ENCODE results near the gene PRM2.

PRM2 gene

GRCh38 chr16:11289202-11289601 lies 12.9 kb upstream of the PRM2 start:
- FAIRE-seq = no peak

- no peak for FAIRE-seq
Measured at GRCh38 chr16:11285842-11286241, 9.6 kb upstream of the PRM2 start.

GRCh38 chr16:11283820-11284248 lies 7.6 kb upstream of the PRM2 start:
- no peak for FAIRE-seq

GRCh38 chr16:11280616-11281522 lies 4.6 kb upstream of the PRM2 start, which contains the start of gene PRM1:
Gene PRM1 (minus strand): TSS chr16:11281330. CDS start chr16:11281238, 92 bp downstream.
- FAIRE-seq = no peak

- FAIRE-seq = no peak
Measured at GRCh38 chr16:11278681-11279628, 2.7 kb upstream of the PRM2 start.

- no peak for FAIRE-seq
Measured at GRCh38 chr16:11277607-11278337, 1.5 kb upstream of the PRM2 start.

GRCh38 chr16:11276896-11277593 lies 765 bp upstream of the PRM2 start:
- FAIRE-seq = no peak

GRCh38 chr16:11274964-11275363 lies 1.3 kb downstream of the PRM2 start:
- no peak for FAIRE-seq

GRCh38 chr16:11273721-11274324 lies 2.5 kb downstream of the PRM2 start:
- FAIRE-seq = peak; percentile 72

GRCh38 chr16:11272921-11273720 lies 3.2 kb downstream of the PRM2 start, which contains the start of gene PRM3:
Gene PRM3 (minus strand): TSS chr16:11273629. CDS start chr16:11273595, 34 bp downstream.
- FAIRE-seq = no peak

GRCh38 chr16:11272484-11272883 lies 3.8 kb downstream of the PRM2 start:
- no peak for FAIRE-seq

GRCh38 chr16:11271610-11272009 lies 4.7 kb downstream of the PRM2 start:
- FAIRE-seq = no peak

GRCh38 chr16:11270602-11271162 lies 5.6 kb downstream of the PRM2 start:
- no peak for FAIRE-seq

- FAIRE-seq = no peak
Measured at GRCh38 chr16:11268921-11269375, 7.3 kb downstream of the PRM2 start, which contains the start of gene TNP2. Gene TNP2 (minus strand): TSS chr16:11269325. CDS start chr16:11269262, 63 bp downstream.

- FAIRE-seq = no peak
Measured at GRCh38 chr16:11265124-11265523, 11.2 kb downstream of the PRM2 start.

- no peak for FAIRE-seq
Measured at GRCh38 chr16:11264155-11264832, 12.0 kb downstream of the PRM2 start.

- no peak for FAIRE-seq
Measured at GRCh38 chr16:11263737-11264136, 12.5 kb downstream of the PRM2 start.

- FAIRE-seq = no peak
Measured at GRCh38 chr16:11262915-11263314, 13.4 kb downstream of the PRM2 start.

- FAIRE-seq = no peak
Measured at GRCh38 chr16:11260596-11260966, 15.7 kb downstream of the PRM2 start.

All from endometrium (tissue), 2 donors.